ENCODE results near the gene CTNND2. TPM values are rescaled to one million over a fixed set of nuclear protein-coding genes. Genes with fewer than 3 reads are reported as not detected.

The CTNND2 gene
- total RNA-seq, 1 donor from 2014 or later = 0.29 TPM

- Histone ChIP-seq H3K36me3 (ENCODE audit: control insufficient read depth, insufficient read depth, low read length) (no peaks in the 10 kb centered on the region), H3K27me3 (ENCODE audit: control insufficient read depth, insufficient read depth, low read length) (no peaks in the 10 kb centered on the region), H3K4me3 (ENCODE audit: low read depth, low read length) (no peak overlapping the region)
- DNase-seq (ENCODE audit: low read depth) = no peak
- TF ChIP-seq, protein P1, sequence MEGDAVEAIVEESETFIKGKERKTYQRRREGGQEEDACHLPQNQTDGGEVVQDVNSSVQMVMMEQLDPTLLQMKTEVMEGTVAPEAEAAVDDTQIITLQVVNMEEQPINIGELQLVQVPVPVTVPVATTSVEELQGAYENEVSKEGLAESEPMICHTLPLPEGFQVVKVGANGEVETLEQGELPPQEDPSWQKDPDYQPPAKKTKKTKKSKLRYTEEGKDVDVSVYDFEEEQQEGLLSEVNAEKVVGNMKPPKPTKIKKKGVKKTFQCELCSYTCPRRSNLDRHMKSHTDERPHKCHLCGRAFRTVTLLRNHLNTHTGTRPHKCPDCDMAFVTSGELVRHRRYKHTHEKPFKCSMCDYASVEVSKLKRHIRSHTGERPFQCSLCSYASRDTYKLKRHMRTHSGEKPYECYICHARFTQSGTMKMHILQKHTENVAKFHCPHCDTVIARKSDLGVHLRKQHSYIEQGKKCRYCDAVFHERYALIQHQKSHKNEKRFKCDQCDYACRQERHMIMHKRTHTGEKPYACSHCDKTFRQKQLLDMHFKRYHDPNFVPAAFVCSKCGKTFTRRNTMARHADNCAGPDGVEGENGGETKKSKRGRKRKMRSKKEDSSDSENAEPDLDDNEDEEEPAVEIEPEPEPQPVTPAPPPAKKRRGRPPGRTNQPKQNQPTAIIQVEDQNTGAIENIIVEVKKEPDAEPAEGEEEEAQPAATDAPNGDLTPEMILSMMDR (IDR thresholded peaks at IDR 0.05; ENCODE audit: insufficient read depth, low read length, poor library complexity, severe bottlenecking) = no peak
Observed at GRCh38 chr5:11037080-11037479, 867.2 kb downstream of the CTNND2 start.

GRCh38 chr5:11030671-11031070 is 873.6 kb downstream of the CTNND2 start:
- Histone ChIP-seq H3K36me3 (ENCODE audit: control insufficient read depth, insufficient read depth, low read length) (no peaks in the 10 kb centered on the region), H3K4me3 (ENCODE audit: low read depth, low read length) (no peak overlapping the region), H3K27me3 (ENCODE audit: control insufficient read depth, insufficient read depth, low read length) (no peaks in the 10 kb centered on the region)
- TF ChIP-seq, protein P1 (IDR thresholded peaks at IDR 0.05; ENCODE audit: insufficient read depth, low read length, poor library complexity, severe bottlenecking) = no peak
- no peak for DNase-seq (ENCODE audit: low read depth)

GRCh38 chr5:11027660-11028059 is 876.6 kb downstream of the CTNND2 start:
- no peaks in the 10 kb centered on the region for H3K27me3 ChIP-seq (ENCODE audit: control insufficient read depth, insufficient read depth, low read length)
- DNase-seq (ENCODE audit: low read depth) = no peak
- no peak overlapping the region for H3K4me3 ChIP-seq (ENCODE audit: low read depth, low read length)
- H3K36me3 ChIP-seq (ENCODE audit: control insufficient read depth, insufficient read depth, low read length) = no peaks in the 10 kb centered on the region
- TF ChIP-seq, protein P1 (IDR thresholded peaks at IDR 0.05; ENCODE audit: insufficient read depth, low read length, poor library complexity, severe bottlenecking) = no peak

- DNase-seq (ENCODE audit: low read depth) = no peak
- no peaks in the 10 kb centered on the region for H3K36me3 ChIP-seq (ENCODE audit: control insufficient read depth, insufficient read depth, low read length)
- H3K27me3 ChIP-seq (ENCODE audit: control insufficient read depth, insufficient read depth, low read length) = no peaks in the 10 kb centered on the region
- TF ChIP-seq, protein P1 (IDR thresholded peaks at IDR 0.05; ENCODE audit: insufficient read depth, low read length, poor library complexity, severe bottlenecking) = no peak
- H3K4me3 ChIP-seq (ENCODE audit: low read depth, low read length) = no peak overlapping the region
Observed at GRCh38 chr5:11026543-11026942, 877.7 kb downstream of the CTNND2 start.

DNA sequence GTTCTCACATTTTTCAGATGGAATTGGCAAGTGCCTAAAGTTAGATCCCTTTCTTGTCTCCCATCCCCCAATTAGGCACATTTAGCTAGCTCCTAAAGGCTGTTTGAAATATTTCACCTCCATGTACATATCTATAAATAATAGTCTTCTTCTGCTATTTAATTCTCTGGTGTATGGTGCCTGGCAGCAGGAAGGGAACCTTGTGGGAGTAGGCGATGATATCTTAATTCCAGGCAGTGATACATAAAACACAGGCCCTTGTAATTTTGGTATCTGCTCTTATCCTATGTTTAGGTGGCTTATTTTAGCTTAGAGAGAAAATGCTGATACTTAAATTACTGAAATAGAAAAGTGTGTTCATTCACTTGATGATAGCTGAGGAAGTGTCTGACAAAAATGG is 880.3 kb downstream of the CTNND2 start:
- H3K36me3 ChIP-seq (ENCODE audit: control insufficient read depth, insufficient read depth, low read length) = no peaks in the 10 kb centered on the region
- no peak for DNase-seq (ENCODE audit: low read depth)
- no peaks in the 10 kb centered on the region for H3K27me3 ChIP-seq (ENCODE audit: control insufficient read depth, insufficient read depth, low read length)
- H3K4me3 ChIP-seq (ENCODE audit: low read depth, low read length) = no peak overlapping the region
- TF ChIP-seq, protein P1 (IDR thresholded peaks at IDR 0.05; ENCODE audit: insufficient read depth, low read length, poor library complexity, severe bottlenecking) = no peak

DNA sequence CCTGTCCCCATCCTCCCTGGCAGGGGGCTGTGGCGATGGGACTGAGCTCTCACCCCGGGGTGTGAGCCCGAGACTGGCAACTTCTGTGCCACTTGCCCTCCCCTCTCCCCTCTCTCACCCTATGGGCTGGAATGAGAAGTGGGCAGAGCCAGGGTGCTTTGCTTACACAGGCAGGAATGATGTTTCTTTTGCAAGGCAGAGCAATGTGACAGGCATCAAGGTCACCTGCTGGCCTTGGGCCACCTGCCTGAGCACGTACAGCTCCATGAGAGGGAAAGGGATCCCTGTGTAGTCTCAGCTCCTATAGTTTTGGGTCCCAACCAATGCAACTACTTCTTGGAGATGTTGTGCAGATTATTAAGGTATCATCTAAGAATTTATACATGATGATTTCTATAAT is 890.5 kb downstream of the CTNND2 start:
- TF ChIP-seq, protein P1 (IDR thresholded peaks at IDR 0.05; ENCODE audit: insufficient read depth, low read length, poor library complexity, severe bottlenecking) = no peak
- no peak for DNase-seq (ENCODE audit: low read depth)

More for the DNA sequence above, 890.5 kb downstream of the CTNND2 start:
- peaks cover 3% of the 10 kb centered on the region for H3K27me3 ChIP-seq (ENCODE audit: control insufficient read depth, insufficient read depth, low read length)
- no peak overlapping the region for H3K4me3 ChIP-seq (ENCODE audit: low read depth, low read length)
- H3K36me3 ChIP-seq (ENCODE audit: control insufficient read depth, insufficient read depth, low read length) = no peaks in the 10 kb centered on the region
